Measurements from ENCODE around the gene BTBD6. TPM values are rescaled to one million over a fixed set of nuclear protein-coding genes. Genes with fewer than 3 reads are reported as not detected.

The BTBD6 gene
- total and polyA plus RNA-seq, 2 of the 8 experiments (the other 6 are each of a cell fraction or from before 2014, with no cell fraction given), result 10.1 to 10.2 TPM

DNA sequence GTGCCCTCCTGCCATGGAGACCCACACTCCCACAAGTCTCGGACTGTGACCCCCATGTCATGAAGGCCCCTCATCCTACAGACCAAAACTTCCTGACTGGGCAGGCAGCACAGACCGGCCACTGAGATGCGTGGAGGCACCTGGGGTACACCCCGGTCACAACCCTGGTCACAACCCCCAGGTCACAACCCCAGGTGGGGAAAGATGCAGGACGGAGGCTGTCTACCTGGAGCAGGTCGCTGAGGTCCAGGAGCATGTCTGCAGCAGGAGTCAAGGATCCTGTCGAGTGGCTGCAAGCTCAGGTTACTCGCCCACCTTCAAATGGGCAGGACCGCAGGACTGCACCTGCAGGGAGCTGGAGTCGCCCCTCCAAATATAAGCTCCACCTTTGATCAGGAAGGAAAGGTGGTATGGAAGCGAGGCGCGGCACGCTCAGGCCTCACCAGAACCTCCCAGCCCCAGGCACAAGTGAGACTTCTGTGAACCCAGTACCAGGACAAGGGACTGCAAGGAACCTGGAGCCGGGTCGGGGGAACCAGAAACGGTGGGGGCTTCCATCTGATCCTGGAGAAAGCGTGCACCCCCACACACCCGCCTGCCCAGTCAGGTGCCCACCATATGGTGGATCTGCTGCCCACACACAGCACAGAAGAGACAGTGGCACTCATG is 8.1 kb downstream of the BTBD6 start:
- DNase-seq (ENCODE audit: low read depth in 1 of 2, low spot score in 2 of 2), result no peak
- Histone ChIP-seq H4K20me1 (replicated peaks in 1 of 2; ENCODE audit: control insufficient read depth in 1 of 2, insufficient read depth in 2 of 2, low read length in 2 of 2) (peaks cover 2 to 4% of the 10 kb centered on the region in 2 experiments), H3K9me3 (ENCODE audit: insufficient read depth in 2 of 2, low read depth in 1 of 2, low read length in 1 of 2) (no peaks in the 10 kb centered on the region), H3K14ac (ENCODE audit: insufficient read length) (no peak overlapping the region), H3K18ac (ENCODE audit: extremely low read depth, low read length) (no peak overlapping the region), H2BK120ac (replicated peaks; ENCODE audit: low read depth, low read length) (no peak overlapping the region), H2AFZ (ENCODE audit: low read length) (no peak overlapping the region), H2BK20ac (ENCODE audit: low read length) (no peak overlapping the region), H2BK5ac (ENCODE audit: low read depth, low read length) (no peak overlapping the region), H3K9ac (replicated peaks in 1 of 4; ENCODE audit: extremely low read depth in 1 of 4, low read depth in 3 of 4, low read length in 3 of 4) (no peak overlapping the region), H2AK5ac (ENCODE audit: low read depth, low read length) (no peak overlapping the region), H3K56ac (replicated peaks; ENCODE audit: insufficient read length, low read depth, low read length) (no peak overlapping the region), H3K4me2 (ENCODE audit: insufficient read depth in 1 of 2, low read depth in 2 of 2, low read length in 2 of 2) (no peak overlapping the region), H3K27ac (ENCODE audit: low read depth, low read length) (no peak overlapping the region), H3K4me3 (ENCODE audit: extremely low read depth in 1 of 4, insufficient read depth in 2 of 4, low read depth in 3 of 4, low read length in 4 of 4) (no peak overlapping the region), H3K4ac (replicated peaks; ENCODE audit: insufficient read length, low read depth, low read length) (no peak overlapping the region), H3K79me1 (ENCODE audit: low read depth, low read length) (no peaks in the 10 kb centered on the region; the same call in none of the 2 replicates), H2BK12ac (ENCODE audit: low read depth, low read length) (no peak overlapping the region), H4K5ac (ENCODE audit: insufficient read length, low read depth, low read length) (no peak overlapping the region), H3K27me3 (replicated peaks in 1 of 4; ENCODE audit: control insufficient read depth in 3 of 4, extremely low read depth in 1 of 4, insufficient read depth in 3 of 4, low read length in 3 of 4) (no peaks in the 10 kb centered on the region), H3K4me1 (replicated peaks in 1 of 4; ENCODE audit: control insufficient read depth in 3 of 4, insufficient read depth in 4 of 4, low read length in 3 of 4) (no peaks in the 10 kb centered on the region; a peak in 1 of 7 replicates), H3K79me2 (ENCODE audit: control insufficient read depth in 1 of 2, insufficient read depth in 2 of 2, low read length in 2 of 2) (no peaks in the 10 kb centered on the region), H4K8ac (ENCODE audit: extremely low read depth, insufficient read depth, low read length) (no peak overlapping the region; the same call in 1 of the 2 replicates), H3K36me3 (ENCODE audit: control insufficient read depth in 2 of 4, insufficient read depth in 4 of 4, low read length in 3 of 4) (no peaks in the 10 kb centered on the region; a peak in 1 of 8 replicates), H3K23me2 (ENCODE audit: low read depth, low read length) (no peaks in the 10 kb centered on the region), H3K23ac (ENCODE audit: insufficient read length) (no peak overlapping the region), H4K91ac (replicated peaks; ENCODE audit: insufficient read length, low read length) (no peak overlapping the region), H2BK15ac (ENCODE audit: low read length) (no peak overlapping the region)
- CTCF ChIA-PET (ENCODE audit: partially characterized antibody), result interaction anchor here (1.0 to 1.2 kb wide), 2 partner anchors 11 to 38 kb away, joined by 3 read pairs; no protein-coding TSS in a partner anchor
- 90% methylated on average over 19 of the region's 19 CpGs; no CpG with 5 or more reads in 1 of the 2 experiments for WGBS, 2 experiments (ENCODE audit: extremely low coverage in 1 of 2, insufficient coverage in 1 of 2, insufficient read length in 1 of 2, insufficient replicate concordance in 2 of 2, low coverage in 1 of 2, low lambda C conversion rate in 2 of 2, missing lambda C conversion rate in 1 of 2)
- POLR2A ChIA-PET (ENCODE audit: partially characterized antibody), result no interaction called here
- no peak for FAIRE-seq
- TF ChIP-seq TBP (IDR thresholded peaks at IDR 0.05; ENCODE audit: low read depth, low read length) (no peak), YY1 (IDR thresholded peaks at IDR 0.05; ENCODE audit: low read depth, low read length) (no peak), GTF2F1 (IDR thresholded peaks at IDR 0.05; ENCODE audit: borderline replicate concordance, low read depth, low read length) (no peak), CBX8 (IDR thresholded peaks at IDR 0.05; ENCODE audit: borderline replicate concordance, low read depth, low read length) (no peak), SUZ12 (IDR thresholded peaks at IDR 0.05; ENCODE audit: low read length) (no peak), HDAC2 (IDR thresholded peaks at IDR 0.05; ENCODE audit: borderline replicate concordance in 1 of 2, low read depth in 2 of 2, low read length in 2 of 2) (no peak), GABPA (IDR thresholded peaks at IDR 0.05; ENCODE audit: borderline replicate concordance, insufficient read depth, low read length) (no peak), BCL11A (IDR thresholded peaks at IDR 0.05; ENCODE audit: low read depth in 2 of 2, low read length in 2 of 2) (no peak), TCF12 (IDR thresholded peaks at IDR 0.05; ENCODE audit: low read depth, low read length) (no peak), SIN3A (conservative IDR thresholded peaks at IDR 0.05 in 1 of 2, IDR thresholded peaks at IDR 0.05 in 1 of 2; ENCODE audit: low read depth in 1 of 2, low read length in 2 of 2) (no peak)
- TF ChIP-seq, protein P1, sequence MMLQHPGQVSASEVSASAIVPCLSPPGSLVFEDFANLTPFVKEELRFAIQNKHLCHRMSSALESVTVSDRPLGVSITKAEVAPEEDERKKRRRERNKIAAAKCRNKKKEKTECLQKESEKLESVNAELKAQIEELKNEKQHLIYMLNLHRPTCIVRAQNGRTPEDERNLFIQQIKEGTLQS (IDR thresholded peaks at IDR 0.05; ENCODE audit: insufficient read depth, low read depth, low read length), result no peak
- TF ChIP-seq, protein P2, sequence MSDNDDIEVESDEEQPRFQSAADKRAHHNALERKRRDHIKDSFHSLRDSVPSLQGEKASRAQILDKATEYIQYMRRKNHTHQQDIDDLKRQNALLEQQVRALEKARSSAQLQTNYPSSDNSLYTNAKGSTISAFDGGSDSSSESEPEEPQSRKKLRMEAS (IDR thresholded peaks at IDR 0.05), result no peak

All from H1 (cell line).